GM15510 (cell line): ENCODE results near the gene CNPY1.

Source experiments
- POLR2A ChIP-seq: IDR thresholded peaks from 3 replicates; pipeline ENCODE4 v1.6.1; 2011; ENCODE audit warnings: borderline replicate concordance; ENCODE audit not compliant: insufficient read length; ENCODE audit errors: extremely low read depth

The CNPY1 gene

GRCh38 chr7:155532792-155533119, 13.6 kb downstream of the CNPY1 start:
- no peak for TF ChIP-seq POLR2A

GRCh38 chr7:155531681-155532080, 14.7 kb downstream of the CNPY1 start:
- TF ChIP-seq POLR2A, result no peak

- no peak for TF ChIP-seq POLR2A
Observed at GRCh38 chr7:155530601-155531000, 15.8 kb downstream of the CNPY1 start.

DNA sequence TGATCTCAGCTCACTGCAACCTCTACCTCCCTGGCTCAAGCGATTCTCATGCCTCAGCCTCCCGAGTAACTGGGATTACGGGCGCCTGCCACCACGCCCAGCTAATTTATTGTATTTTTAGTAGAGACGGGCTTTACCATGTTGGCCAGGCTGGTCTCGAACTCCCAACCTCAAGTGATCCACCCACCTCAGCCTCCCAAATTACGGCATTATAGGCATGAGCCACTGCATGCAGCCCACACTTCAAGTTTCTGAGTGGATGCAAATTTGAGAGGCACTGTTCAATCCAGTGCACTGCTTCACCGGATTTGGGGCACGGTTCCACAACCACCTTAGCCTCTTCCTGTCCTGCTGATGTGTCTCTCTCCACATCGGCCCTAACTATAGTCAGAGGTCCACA, 16.5 kb downstream of the CNPY1 start:
- no peak for TF ChIP-seq POLR2A

DNA sequence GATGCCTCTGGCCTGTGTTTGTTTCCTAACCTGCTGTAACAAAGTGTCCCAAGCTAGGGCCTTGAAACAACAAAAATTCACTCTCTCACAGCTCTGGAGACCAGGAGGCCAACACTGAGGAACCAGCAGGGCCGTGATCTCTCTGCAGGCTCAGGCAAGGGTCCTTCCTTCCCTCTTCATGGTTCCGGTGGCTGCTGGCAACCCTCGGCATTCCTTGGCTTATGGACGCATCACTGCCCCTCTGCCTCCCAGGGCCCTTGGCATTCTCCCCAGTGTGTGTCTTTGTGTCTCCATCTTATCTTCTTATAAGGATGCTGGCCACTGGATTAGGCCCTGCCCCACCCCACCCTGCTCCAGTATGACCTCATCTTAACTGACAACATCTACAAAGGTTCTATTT, 17.0 kb downstream of the CNPY1 start:
- TF ChIP-seq POLR2A, result no peak

GRCh38 chr7:155527664-155528063, 18.7 kb downstream of the CNPY1 start:
- TF ChIP-seq POLR2A, result no peak

- TF ChIP-seq POLR2A, result no peak
Observed at GRCh38 chr7:155526225-155526624, 20.1 kb downstream of the CNPY1 start.

DNA sequence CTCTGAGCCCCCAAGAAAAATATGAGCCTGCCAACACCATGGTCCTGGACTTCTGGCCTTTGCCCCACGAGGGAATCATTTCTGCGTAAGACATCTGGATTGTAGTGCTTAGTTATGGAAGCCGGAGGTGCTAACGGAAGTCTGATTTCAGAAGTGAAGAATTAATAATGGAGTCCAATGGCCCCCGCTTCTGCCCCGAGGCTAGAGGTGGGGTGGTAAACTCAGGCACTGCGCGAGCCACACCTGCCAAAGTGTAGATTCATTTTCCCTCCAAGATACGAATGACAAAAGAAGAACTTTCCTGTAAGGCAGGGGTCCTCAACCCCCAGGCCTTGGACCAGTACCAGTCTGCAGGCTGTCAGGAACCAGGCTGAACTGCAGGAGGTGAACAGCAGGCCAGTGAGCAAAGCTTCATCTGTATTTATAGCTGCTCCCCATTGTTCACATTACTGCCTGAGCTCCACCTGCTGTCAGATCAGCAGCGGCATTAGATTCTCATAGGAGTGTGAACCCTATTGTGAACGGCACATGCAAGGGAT, 22.3 kb downstream of the CNPY1 start:
- no peak for TF ChIP-seq POLR2A

DNA sequence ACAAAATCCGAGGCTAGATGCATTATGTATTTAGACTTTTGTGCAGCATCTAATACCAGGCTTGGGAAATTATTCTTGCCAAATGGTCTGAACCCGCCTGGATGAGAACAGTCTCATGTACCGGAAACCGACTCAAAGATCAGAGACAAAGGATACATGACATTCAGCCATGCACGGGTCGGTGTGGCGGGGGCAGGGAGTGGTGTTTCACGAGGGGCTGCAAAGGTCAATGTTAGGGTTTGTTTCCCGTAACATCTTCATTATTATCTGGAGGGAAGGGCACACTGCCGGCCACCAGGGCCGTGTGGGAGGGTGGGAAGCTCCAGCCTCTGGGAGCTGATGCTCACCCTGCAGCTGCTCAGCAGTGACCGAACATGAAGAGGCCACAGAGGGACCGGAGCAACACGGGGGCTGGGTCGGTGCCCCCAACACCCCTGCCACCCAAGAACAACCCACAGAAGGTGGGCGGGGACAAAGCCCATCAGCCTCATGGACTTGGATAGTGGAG, 23.1 kb downstream of the CNPY1 start:
- no peak for TF ChIP-seq POLR2A

- TF ChIP-seq POLR2A, result no peak
Observed at GRCh38 chr7:155521743-155522398, 24.5 kb downstream of the CNPY1 start.

GRCh38 chr7:155521007-155521742, 25.2 kb downstream of the CNPY1 start:
- no peak for TF ChIP-seq POLR2A

DNA sequence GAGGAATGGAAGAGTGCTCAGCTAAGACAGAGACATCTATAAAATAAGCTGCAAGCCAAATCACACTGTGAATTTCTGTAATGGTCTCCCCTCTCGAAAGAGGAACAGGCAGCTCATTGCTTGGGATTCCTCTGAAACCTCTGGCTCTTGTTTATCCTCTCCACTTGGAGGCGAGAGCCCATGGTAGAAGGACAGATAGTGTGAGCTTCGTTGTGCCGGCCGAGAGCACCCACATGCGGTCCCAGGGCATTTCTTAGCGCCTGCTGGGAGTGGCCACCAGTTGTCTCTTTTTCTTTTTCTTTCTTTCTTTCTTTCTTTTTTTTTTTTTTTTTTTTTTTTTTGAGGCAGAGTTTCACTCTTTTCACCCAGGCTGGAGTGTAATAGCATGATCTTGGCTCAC, 26.2 kb downstream of the CNPY1 start:
- TF ChIP-seq POLR2A, result no peak

- no peak for TF ChIP-seq POLR2A
Observed at GRCh38 chr7:155518633-155519032, 27.7 kb downstream of the CNPY1 start.

DNA sequence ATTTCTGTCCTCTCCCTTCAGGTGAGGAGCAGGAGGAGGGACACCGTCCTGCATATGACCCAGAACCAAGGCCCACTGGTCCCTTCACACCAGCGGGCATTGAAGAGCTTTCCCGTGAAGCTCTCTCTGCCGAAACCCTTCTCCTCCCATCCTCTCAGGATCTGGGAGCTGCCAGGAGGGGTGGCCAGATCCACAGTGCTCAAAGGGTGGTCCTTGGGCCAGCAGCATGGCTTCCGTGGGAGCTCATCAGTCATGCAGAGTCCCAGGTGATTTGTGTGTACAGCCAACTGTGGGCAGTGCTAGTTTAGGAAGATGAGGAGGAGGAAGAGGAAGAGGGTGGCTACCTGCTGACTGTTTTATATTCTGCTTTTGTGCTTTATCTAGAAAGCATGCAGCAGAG, 28.4 kb downstream of the CNPY1 start:
- no peak for TF ChIP-seq POLR2A

DNA sequence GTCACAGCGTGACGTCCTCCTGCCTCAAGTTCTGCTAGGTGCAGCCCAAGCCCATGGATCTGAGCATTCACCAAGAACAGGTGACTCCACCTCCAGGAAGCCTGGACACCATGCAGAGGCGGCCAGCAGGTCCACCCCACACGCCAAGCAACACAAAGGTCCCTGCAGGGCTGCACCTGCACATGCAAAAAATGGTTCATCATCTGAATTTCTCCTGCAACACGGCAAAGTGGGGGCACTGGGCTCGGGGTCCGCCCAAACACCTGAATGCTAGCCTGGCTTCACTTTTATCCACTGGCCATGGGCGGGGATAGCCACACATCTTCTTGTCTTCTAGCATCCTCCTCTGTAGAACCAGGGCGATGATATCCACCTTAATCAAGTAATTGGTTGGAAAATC, 28.9 kb downstream of the CNPY1 start:
- TF ChIP-seq POLR2A, result no peak

GRCh38 chr7:155516466-155516865, 29.9 kb downstream of the CNPY1 start:
- no peak for TF ChIP-seq POLR2A
